HepG2 (cell line): ENCODE measurements around the gene TSPAN17. TPM values are rescaled to one million over a fixed set of nuclear protein-coding genes. Genes with fewer than 3 reads are reported as not detected.

ENCODE experiments used
- AFF4 ChIP-seq: sonication (generic); formaldehyde crosslinking; IDR thresholded peaks from 2 replicates; pipeline ENCODE4 v1.4.0; 2020; ENCODE audit warnings: missing genetic modification reagents
- DR1 ChIP-seq: sonication (generic); formaldehyde crosslinking; IDR thresholded peaks from 2 replicates; pipeline ENCODE4 v1.8.0; 2021; ENCODE audit warnings: mild to moderate bottlenecking, missing genetic modification reagents, inconsistent platforms
- GMEB1 ChIP-seq: sonication (generic); formaldehyde crosslinking; IDR thresholded peaks from 2 replicates; pipeline ENCODE4 v1.5.1; 2020; ENCODE audit warnings: missing genetic modification reagents, mild to moderate bottlenecking, borderline replicate concordance
- GPN1 ChIP-seq: sonication (generic); formaldehyde crosslinking; IDR thresholded peaks from 2 replicates; pipeline ENCODE4 v1.5.1; 2020; ENCODE audit warnings: missing genetic modification reagents, borderline replicate concordance
- ISL2 ChIP-seq: sonication (generic); formaldehyde crosslinking; IDR thresholded peaks from 2 replicates; pipeline ENCODE4 v1.5.0; 2020; ENCODE audit warnings: missing genetic modification reagents
- MLX ChIP-seq: IDR thresholded peaks from 2 replicates; pipeline ENCODE4 v1.6.1; 2016
- MYPOP ChIP-seq: sonication (generic); formaldehyde crosslinking; IDR thresholded peaks from 2 replicates; pipeline ENCODE4 v1.8.1; 2023; ENCODE audit warnings: mild to moderate bottlenecking, moderate library complexity, missing genetic modification reagents
- NFKBIZ ChIP-seq: IDR thresholded peaks from 2 replicates; pipeline ENCODE4 v1.6.1; 2018; ENCODE audit warnings: missing genetic modification reagents, missing compliant biosample characterization
- PHF5A ChIP-seq: IDR thresholded peaks from one replicate; pipeline ENCODE4 v1.6.1; 2018; ENCODE audit warnings: low read depth, missing genetic modification reagents; ENCODE audit not compliant: unreplicated experiment
- RBM39 ChIP-seq: fragments of 200-400 bp; formaldehyde crosslinking; IDR thresholded peaks from one replicate; pipeline ENCODE4 v1.6.1; 2018; ENCODE audit warnings: antibody characterized with exemption, mild to moderate bottlenecking, low read depth, low read length; ENCODE audit not compliant: poor library complexity, severe bottlenecking
- SP4 ChIP-seq: sonication (generic); formaldehyde crosslinking; IDR thresholded peaks from 2 replicates; pipeline ENCODE4 v1.8.1; 2023; ENCODE audit warnings: mild to moderate bottlenecking, missing genetic modification reagents
- TFDP2 ChIP-seq: sonication (generic); formaldehyde crosslinking; IDR thresholded peaks from 2 replicates; pipeline ENCODE4 v1.4.0; 2020; ENCODE audit warnings: missing genetic modification reagents
- THAP7 ChIP-seq: sonication (generic); formaldehyde crosslinking; IDR thresholded peaks from 2 replicates; pipeline ENCODE4 v1.8.1; 2023; ENCODE audit warnings: mild to moderate bottlenecking, missing genetic modification reagents
- UBTF ChIP-seq: sonication (generic); formaldehyde crosslinking; IDR thresholded peaks from 2 replicates; pipeline ENCODE4 v1.4.0; 2020; ENCODE audit warnings: mild to moderate bottlenecking, missing genetic modification reagents
- ZNF343 ChIP-seq: sonication (generic); formaldehyde crosslinking; IDR thresholded peaks from 2 replicates; pipeline ENCODE4 v1.4.0; 2020; ENCODE audit warnings: mild to moderate bottlenecking, missing genetic modification reagents
- ZNF572 ChIP-seq: sonication (generic); formaldehyde crosslinking; IDR thresholded peaks from 2 replicates; pipeline ENCODE4 v1.5.1; 2020; ENCODE audit warnings: mild to moderate bottlenecking, missing genetic modification reagents
- polyA plus RNA-seq, 8 experiments: library from polyadenylated mRNA; depleted of rRNA in 3 of 8; stranded (reverse) in 7 of 8; unstranded in 1 of 8; fragments of >200 nt; fragmentation: Illumina TruSeq in 4 of 8; extraction: Trizol in 4 of 8; gene quantifications; 2 replicates each; pipeline versions ENCODE4 v1.2.1 to v1.2.3, GENCODE V29; 2011 to 2016; ENCODE audit warnings: low read depth in 4 of 8, missing spikeins in 1 of 8, mixed read lengths in 1 of 8; ENCODE audit not compliant: insufficient read depth in 1 of 8
- total RNA-seq, 5 experiments: library from RNA; depleted of rRNA; stranded (reverse); fragments of >200 nt; fragmentation: Illumina TruSeq; extraction: Trizol; gene quantifications; 2 replicates each; pipeline ENCODE4 v1.2.3, GENCODE V29; 2016; ENCODE audit warnings: low read depth in 1 of 5

TSPAN17 gene
- total and polyA plus RNA-seq, 2 of the 13 experiments (the other 11 are each of a cell fraction or from before 2014, with no cell fraction given), result 11.5 to 15.0 TPM

GRCh38 chr5:176647030-176647842, at the start of gene TSPAN17 (continued):
- peak; percentile 71 for TF ChIP-seq RBM39
- no peak for TF ChIP-seq PHF5A (CRISPR knock-in tag)
- TF ChIP-seq DR1 (CRISPR knock-in tag), result peak; percentile 36; the same call in 1 of the 2 replicates
- TF ChIP-seq ISL2 (CRISPR knock-in tag), result no peak
- TF ChIP-seq NFKBIZ (CRISPR knock-in tag), result no peak
- no peak for TF ChIP-seq GPN1 (CRISPR knock-in tag)
- peak; percentile 61 for TF ChIP-seq TFDP2 (CRISPR knock-in tag)
- peak; percentile 97 for TF ChIP-seq SP4 (CRISPR knock-in tag)
- peak; percentile 87; the same call in 1 of the 2 replicates for TF ChIP-seq THAP7 (CRISPR knock-in tag)
- no peak for TF ChIP-seq MYPOP (CRISPR knock-in tag)
- no peak for TF ChIP-seq AFF4 (CRISPR knock-in tag)
- TF ChIP-seq UBTF, result peak; percentile 62
- TF ChIP-seq ZNF343 (CRISPR knock-in tag), result no peak
- TF ChIP-seq ZNF572 (CRISPR knock-in tag), result no peak
- no peak for TF ChIP-seq MLX (CRISPR knock-in tag)
- peak; percentile 83 for TF ChIP-seq GMEB1
